ENCODE data around the gene COL27A1.

- TF ChIP-seq CTCF (IDR thresholded peaks at IDR 0.05) (no peak), EP300 (IDR thresholded peaks at IDR 0.05) (no peak), POLR2A (IDR thresholded peaks at IDR 0.05) (no peak)
Measured at GRCh38 chr9:114231719-114232449, 76.5 kb downstream of the COL27A1 start.
